HepG2 (cell line): ENCODE results near the gene JADE3. TPM values are rescaled to one million over a fixed set of nuclear protein-coding genes. Genes with fewer than 3 reads are reported as not detected.

Experiments used
- ATAD3A ChIP-seq: sonication (generic); formaldehyde crosslinking; IDR thresholded peaks from 2 replicates; pipeline ENCODE4 v1.4.0; 2020; ENCODE audit warnings: missing genetic modification reagents
- FOSL1 ChIP-seq: sonication (generic); formaldehyde crosslinking; IDR thresholded peaks from 2 replicates; pipeline ENCODE4 v1.9.0; 2021; ENCODE audit warnings: missing genetic modification reagents, borderline replicate concordance
- HNRNPLL ChIP-seq: fragments of 200-400 bp; formaldehyde crosslinking; IDR thresholded peaks from 2 replicates; pipeline ENCODE4 v1.6.1; 2017; ENCODE audit warnings: mild to moderate bottlenecking, low read depth, low read length; ENCODE audit not compliant: poor library complexity, severe bottlenecking
- JDP2 ChIP-seq: sonication (generic); formaldehyde crosslinking; IDR thresholded peaks from 2 replicates; pipeline ENCODE4 v1.8.1; 2022; ENCODE audit warnings: missing genetic modification reagents, borderline replicate concordance
- MAFK ChIP-seq, 2 experiments: IDR thresholded peaks in 1 of 2; conservative IDR thresholded peaks in 1 of 2; 2 replicates each; pipeline ENCODE4 v1.6.1; 2011; ENCODE audit warnings: improper control_type of control experiment in 2 of 2, low read length in 2 of 2
- NFATC3 ChIP-seq: sonication (generic); formaldehyde crosslinking; IDR thresholded peaks from 2 replicates; pipeline ENCODE4 v1.5.1; 2020; ENCODE audit warnings: mild to moderate bottlenecking, missing genetic modification reagents
- NONO ChIP-seq, 2 experiments: fragments of 450-650 bp in 1 of 2; sonication (generic) in 1 of 2; formaldehyde crosslinking in 1 of 2; IDR thresholded peaks in 1 of 2; conservative IDR thresholded peaks in 1 of 2; 2 replicates each; pipeline versions ENCODE4 v1.6.1 to v1.8.0; 2017 to 2022; ENCODE audit warnings: mild to moderate bottlenecking in 1 of 2, missing genetic modification reagents in 1 of 2, moderate library complexity in 1 of 2
- PAWR ChIP-seq: sonication (generic); formaldehyde crosslinking; IDR thresholded peaks from 2 replicates; pipeline ENCODE4 v1.4.0; 2020; ENCODE audit warnings: missing genetic modification reagents, mild to moderate bottlenecking, borderline replicate concordance
- PHF8 ChIP-seq: sonication (generic); formaldehyde crosslinking; IDR thresholded peaks from 2 replicates; pipeline ENCODE4 v1.5.0; 2020; ENCODE audit warnings: missing genetic modification reagents
- RBM39 ChIP-seq: fragments of 200-400 bp; formaldehyde crosslinking; IDR thresholded peaks from one replicate; pipeline ENCODE4 v1.6.1; 2018; ENCODE audit warnings: antibody characterized with exemption, mild to moderate bottlenecking, low read depth, low read length; ENCODE audit not compliant: poor library complexity, severe bottlenecking
- SATB2 ChIP-seq: sonication (generic); formaldehyde crosslinking; IDR thresholded peaks from 2 replicates; pipeline ENCODE4 v1.5.0; 2020; ENCODE audit warnings: missing genetic modification reagents
- WIZ ChIP-seq: sonication (generic); formaldehyde crosslinking; IDR thresholded peaks from 2 replicates; pipeline ENCODE4 v1.5.1; 2020; ENCODE audit warnings: mild to moderate bottlenecking, missing genetic modification reagents
- ZNF329 ChIP-seq: sonication (generic); formaldehyde crosslinking; IDR thresholded peaks from 2 replicates; pipeline ENCODE4 v1.9.0; 2021; ENCODE audit warnings: low read depth, mild to moderate bottlenecking, missing genetic modification reagents
- ZNF335 ChIP-seq: sonication (generic); formaldehyde crosslinking; IDR thresholded peaks from 2 replicates; pipeline ENCODE4 v1.4.0; 2020; ENCODE audit warnings: missing genetic modification reagents
- polyA plus RNA-seq, 8 experiments: library from polyadenylated mRNA; depleted of rRNA in 3 of 8; stranded (reverse) in 7 of 8; unstranded in 1 of 8; fragments of >200 nt; fragmentation: Illumina TruSeq in 4 of 8; extraction: Trizol in 4 of 8; gene quantifications; 2 replicates each; pipeline versions ENCODE4 v1.2.1 to v1.2.3, GENCODE V29; 2011 to 2016; ENCODE audit warnings: low read depth in 4 of 8, missing spikeins in 1 of 8, mixed read lengths in 1 of 8; ENCODE audit not compliant: insufficient read depth in 1 of 8
- total RNA-seq, 5 experiments: library from RNA; depleted of rRNA; stranded (reverse); fragments of >200 nt; fragmentation: Illumina TruSeq; extraction: Trizol; gene quantifications; 2 replicates each; pipeline ENCODE4 v1.2.3, GENCODE V29; 2016; ENCODE audit warnings: low read depth in 1 of 5
- TF ChIP-seq, protein P1 (sequence below), 2 experiments: sonication (generic) in 1 of 2; formaldehyde crosslinking in 1 of 2; IDR thresholded peaks; 2 replicates each; pipeline versions ENCODE4 v1.5.1 to v1.6.1; 2011 to 2020; ENCODE audit warnings: borderline replicate concordance in 1 of 2, low read depth in 1 of 2, low read length in 1 of 2, mild to moderate bottlenecking in 1 of 2, missing genetic modification reagents in 1 of 2, moderate library complexity in 1 of 2
- TF ChIP-seq, protein P2 (sequence below): sonication (generic); formaldehyde crosslinking; conservative IDR thresholded peaks from 2 replicates; pipeline ENCODE4 v1.4.0; 2020; ENCODE audit warnings: missing genetic modification reagents
- TF ChIP-seq, protein P3 (sequence below): sonication (generic); formaldehyde crosslinking; IDR thresholded peaks from 2 replicates; pipeline ENCODE4 v1.5.1; 2020; ENCODE audit warnings: missing genetic modification reagents, mild to moderate bottlenecking, borderline replicate concordance
- TF ChIP-seq, protein P4 (sequence below): sonication (generic); formaldehyde crosslinking; IDR thresholded peaks from 2 replicates; pipeline ENCODE4 v1.5.1; 2020; ENCODE audit warnings: missing genetic modification reagents, mild to moderate bottlenecking, borderline replicate concordance

The JADE3 gene
- total and polyA plus RNA-seq, 2 of the 13 experiments (the other 11 are each of a cell fraction or from before 2014, with no cell fraction given) = 7.7 to 7.8 TPM

DNA sequence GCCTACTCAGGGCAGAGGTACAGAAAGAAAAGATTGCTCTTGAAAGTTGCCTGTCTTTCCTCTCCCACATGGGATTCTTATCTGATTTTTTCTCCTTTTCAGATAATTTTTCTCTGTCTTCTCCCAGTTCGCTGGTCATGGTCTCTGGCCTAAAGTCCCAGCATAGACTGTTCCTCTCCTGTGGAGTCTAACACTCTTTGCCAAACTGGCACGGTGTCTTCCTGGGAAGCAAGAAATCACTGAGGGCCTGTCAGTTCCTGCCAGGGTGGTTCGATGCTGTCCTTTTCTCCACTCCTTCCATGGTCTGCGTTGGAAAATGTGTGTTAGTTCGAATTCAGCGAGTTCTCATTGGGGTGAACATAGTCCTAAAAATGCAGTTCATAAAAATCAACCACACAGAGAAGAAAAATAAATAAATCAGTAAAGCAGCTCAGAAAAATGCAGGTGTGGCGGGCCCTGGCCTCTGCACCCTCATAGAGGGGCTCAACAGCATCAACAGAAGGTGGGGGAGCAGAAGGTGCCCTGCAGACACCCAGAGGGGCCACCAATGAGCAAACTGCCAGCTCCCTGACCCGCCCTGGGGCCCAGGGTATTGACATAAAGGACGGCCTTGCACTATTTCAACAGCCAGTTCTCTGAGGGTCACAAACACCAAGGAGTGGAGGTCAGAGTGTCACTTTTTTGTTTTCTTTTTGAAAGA is 168.1 kb downstream of the JADE3 start (continued):
- TF ChIP-seq, protein P1, sequence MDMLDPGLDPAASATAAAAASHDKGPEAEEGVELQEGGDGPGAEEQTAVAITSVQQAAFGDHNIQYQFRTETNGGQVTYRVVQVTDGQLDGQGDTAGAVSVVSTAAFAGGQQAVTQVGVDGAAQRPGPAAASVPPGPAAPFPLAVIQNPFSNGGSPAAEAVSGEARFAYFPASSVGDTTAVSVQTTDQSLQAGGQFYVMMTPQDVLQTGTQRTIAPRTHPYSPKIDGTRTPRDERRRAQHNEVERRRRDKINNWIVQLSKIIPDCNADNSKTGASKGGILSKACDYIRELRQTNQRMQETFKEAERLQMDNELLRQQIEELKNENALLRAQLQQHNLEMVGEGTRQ (IDR thresholded peaks at IDR 0.05; ENCODE audit: low read depth, low read length) = no peak
- TF ChIP-seq, protein P1 (CRISPR knock-in tag; IDR thresholded peaks at IDR 0.05; ENCODE audit: borderline replicate concordance) = no peak
- no peak for TF ChIP-seq WIZ (CRISPR knock-in tag)
- TF ChIP-seq, protein P2, sequence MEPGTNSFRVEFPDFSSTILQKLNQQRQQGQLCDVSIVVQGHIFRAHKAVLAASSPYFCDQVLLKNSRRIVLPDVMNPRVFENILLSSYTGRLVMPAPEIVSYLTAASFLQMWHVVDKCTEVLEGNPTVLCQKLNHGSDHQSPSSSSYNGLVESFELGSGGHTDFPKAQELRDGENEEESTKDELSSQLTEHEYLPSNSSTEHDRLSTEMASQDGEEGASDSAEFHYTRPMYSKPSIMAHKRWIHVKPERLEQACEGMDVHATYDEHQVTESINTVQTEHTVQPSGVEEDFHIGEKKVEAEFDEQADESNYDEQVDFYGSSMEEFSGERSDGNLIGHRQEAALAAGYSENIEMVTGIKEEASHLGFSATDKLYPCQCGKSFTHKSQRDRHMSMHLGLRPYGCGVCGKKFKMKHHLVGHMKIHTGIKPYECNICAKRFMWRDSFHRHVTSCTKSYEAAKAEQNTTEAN (CRISPR knock-in tag) = peak; percentile 95
- TF ChIP-seq ZNF335 (CRISPR knock-in tag) = no peak
- TF ChIP-seq, protein P3, sequence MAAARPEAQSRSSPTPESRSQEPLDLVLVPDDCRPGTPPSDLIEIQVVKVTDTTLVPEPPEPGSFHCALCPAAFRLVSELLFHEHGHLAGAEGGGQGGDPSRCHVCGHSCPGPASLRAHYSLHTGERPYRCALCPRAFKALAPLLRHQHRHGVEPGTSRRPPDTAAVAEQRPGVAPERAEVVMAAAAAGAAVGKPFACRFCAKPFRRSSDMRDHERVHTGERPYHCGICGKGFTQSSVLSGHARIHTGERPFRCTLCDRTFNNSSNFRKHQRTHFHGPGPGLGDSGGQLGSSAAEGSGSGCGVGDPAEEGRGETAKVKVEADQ (CRISPR knock-in tag) = no peak
- no peak for TF ChIP-seq HNRNPLL
- TF ChIP-seq ATAD3A = no peak
- no peak for TF ChIP-seq NONO (IDR thresholded peaks at IDR 0.05)
- TF ChIP-seq NONO (CRISPR knock-in tag; conservative IDR thresholded peaks at IDR 0.05) = peak; percentile 63; the same call in 1 of the 2 replicates
- no peak for TF ChIP-seq JDP2 (CRISPR knock-in tag)
- TF ChIP-seq MAFK (conservative IDR thresholded peaks at IDR 0.05 in 1 of 2, IDR thresholded peaks at IDR 0.05 in 1 of 2; ENCODE audit: low read length in 2 of 2) = no peak
- no peak for TF ChIP-seq NFATC3 (CRISPR knock-in tag)
- TF ChIP-seq SATB2 (CRISPR knock-in tag) = no peak
- no peak for TF ChIP-seq RBM39
- no peak for TF ChIP-seq ZNF329 (CRISPR knock-in tag)
- TF ChIP-seq, protein P4, sequence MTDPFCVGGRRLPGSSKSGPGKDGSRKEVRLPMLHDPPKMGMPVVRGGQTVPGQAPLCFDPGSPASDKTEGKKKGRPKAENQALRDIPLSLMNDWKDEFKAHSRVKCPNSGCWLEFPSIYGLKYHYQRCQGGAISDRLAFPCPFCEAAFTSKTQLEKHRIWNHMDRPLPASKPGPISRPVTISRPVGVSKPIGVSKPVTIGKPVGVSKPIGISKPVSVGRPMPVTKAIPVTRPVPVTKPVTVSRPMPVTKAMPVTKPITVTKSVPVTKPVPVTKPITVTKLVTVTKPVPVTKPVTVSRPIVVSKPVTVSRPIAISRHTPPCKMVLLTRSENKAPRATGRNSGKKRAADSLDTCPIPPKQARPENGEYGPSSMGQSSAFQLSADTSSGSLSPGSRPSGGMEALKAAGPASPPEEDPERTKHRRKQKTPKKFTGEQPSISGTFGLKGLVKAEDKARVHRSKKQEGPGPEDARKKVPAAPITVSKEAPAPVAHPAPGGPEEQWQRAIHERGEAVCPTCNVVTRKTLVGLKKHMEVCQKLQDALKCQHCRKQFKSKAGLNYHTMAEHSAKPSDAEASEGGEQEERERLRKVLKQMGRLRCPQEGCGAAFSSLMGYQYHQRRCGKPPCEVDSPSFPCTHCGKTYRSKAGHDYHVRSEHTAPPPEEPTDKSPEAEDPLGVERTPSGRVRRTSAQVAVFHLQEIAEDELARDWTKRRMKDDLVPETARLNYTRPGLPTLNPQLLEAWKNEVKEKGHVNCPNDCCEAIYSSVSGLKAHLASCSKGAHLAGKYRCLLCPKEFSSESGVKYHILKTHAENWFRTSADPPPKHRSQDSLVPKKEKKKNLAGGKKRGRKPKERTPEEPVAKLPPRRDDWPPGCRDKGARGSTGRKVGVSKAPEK (CRISPR knock-in tag) = no peak
- TF ChIP-seq PAWR (CRISPR knock-in tag) = no peak
- 0 out of 2 replicates have a peak, but pooled peaks have one; percentile 32 for TF ChIP-seq PHF8 (CRISPR knock-in tag)
- no peak for TF ChIP-seq FOSL1 (CRISPR knock-in tag)
